K562 (cell line): ENCODE results near the gene RSPH1. TPM values are rescaled to one million over a fixed set of nuclear protein-coding genes. Genes with fewer than 3 reads are reported as not detected.

Experiments
- ATAC-seq: fragments of 200-7000 bp; cut with Tn5 transposase; 3 replicates; pipeline ENCODE4 v1.9.1; 2020; ENCODE audit warnings: moderate library complexity
- BruUV-seq: library from RNA; stranded (reverse); fragments of 400-500 nt; replicated peaks from 2 replicates; lab custom pipeline; 2021; lab: Mats Ljungman, UMichigan
- CTCF ChIA-PET: fragments of 300-600 bp; formaldehyde crosslinking; extraction: SDS; loops from one replicate; lab custom pipeline; 2021; ENCODE audit warnings: low intra/inter-chr PET ratio; lab: Yijun Ruan, JAX
- POLR2A ChIA-PET: fragments of 300-600, 350-650 bp; sonication (Branson Sonifier 250); formaldehyde crosslinking; extraction: SDS; loops from one replicate; lab custom pipeline; 2021; ENCODE audit warnings: antibody characterized with exemption, inconsistent platforms; lab: Yijun Ruan, JAX
- DNase-seq, 4 experiments: peaks; one replicate each; pipeline versions ENCODE4 v3.0.0 to v3.0.0-alpha.2; 2011 to 2018; ENCODE audit warnings: low spot score in 3 of 4, mixed read lengths in 3 of 4; ENCODE audit errors: extremely low read depth in 1 of 4
- FAIRE-seq: peaks from 2 replicates; lab custom pipeline; 2011; peaks lifted over from hg19 to GRCh38; lab: Jason Lieb, UNC
- H2AFZ ChIP-seq: 2 replicates; pipeline ENCODE4 v1.6.0; 2011; ENCODE audit warnings: low read depth, low read length, control low read depth, inconsistent platforms
- H3K27ac ChIP-seq: fragments of 200-600 bp; 3 replicates; pipeline ENCODE4 v1.8.0; 2011; ENCODE audit warnings: low read depth, mild to moderate bottlenecking, control low read depth, inconsistent platforms, low read length, moderate library complexity, mixed read lengths; ENCODE audit errors: extremely low read depth
- H3K27me3 ChIP-seq, 2 experiments: fragments of 300-600 bp in 1 of 2; 2 replicates in 1 of 2; 3 replicates in 1 of 2; pipeline versions ENCODE4 v1.6.0 to v1.8.0; 2011; ENCODE audit warnings: inconsistent platforms in 2 of 2, low read length in 2 of 2, mild to moderate bottlenecking in 1 of 2, mixed read lengths in 1 of 2, moderate library complexity in 1 of 2; ENCODE audit not compliant: control insufficient read depth in 2 of 2, insufficient read depth in 2 of 2
- H3K36me3 ChIP-seq: fragments of 300-600 bp; 3 replicates; pipeline ENCODE4 v1.8.0; 2011; ENCODE audit warnings: mild to moderate bottlenecking, low read length, inconsistent platforms; ENCODE audit not compliant: control insufficient read depth, insufficient read depth
- H3K4me1 ChIP-seq, 2 experiments: fragments of 200-600 bp in 1 of 2; replicated peaks in 1 of 2; 2 replicates in 1 of 2; 3 replicates in 1 of 2; pipeline versions ENCODE4 v1.5.1 to v1.8.0; 2011; ENCODE audit warnings: inconsistent platforms in 2 of 2, low read length in 2 of 2, mild to moderate bottlenecking in 1 of 2, mixed read lengths in 1 of 2, moderate library complexity in 1 of 2; ENCODE audit not compliant: control insufficient read depth in 2 of 2, insufficient read depth in 2 of 2
- H3K4me2 ChIP-seq: 2 replicates; pipeline ENCODE4 v1.6.1; 2011; ENCODE audit warnings: low read length, control low read depth, inconsistent platforms, mixed read lengths; ENCODE audit not compliant: insufficient read depth
- H3K4me3 ChIP-seq: fragments of 200-600 bp; sonication (generic), shearing (Covaris generic); 2 replicates; pipeline ENCODE4 v1.5.1; 2016; ENCODE audit warnings: control low read depth, inconsistent platforms
- H3K79me2 ChIP-seq: fragments of 200-600 bp; 3 replicates; pipeline ENCODE4 v1.8.0; 2011; ENCODE audit warnings: low read length, inconsistent platforms; ENCODE audit not compliant: control insufficient read depth, insufficient read depth
- H3K9ac ChIP-seq, 2 experiments: 2 replicates each; pipeline versions ENCODE4 v1.6.0 to v1.6.1; 2011; ENCODE audit warnings: low read depth in 2 of 2, low read length in 2 of 2, control low read depth in 1 of 2, inconsistent platforms in 1 of 2, mild to moderate bottlenecking in 1 of 2, mixed read lengths in 1 of 2; ENCODE audit not compliant: insufficient read depth in 1 of 2
- H3K9me1 ChIP-seq: one replicate; pipeline ENCODE4 v1.6.0; 2011; ENCODE audit warnings: inconsistent platforms, mild to moderate bottlenecking, low read length, moderate library complexity; ENCODE audit not compliant: control insufficient read depth, insufficient read depth
- H3K9me3 ChIP-seq: replicated peaks from 2 replicates; pipeline ENCODE4 v1.5.1; 2011; ENCODE audit warnings: low read depth, low read length, inconsistent platforms; ENCODE audit not compliant: control insufficient read depth, insufficient read depth
- H4K20me1 ChIP-seq: replicated peaks from 2 replicates; pipeline ENCODE4 v1.6.1; 2011; ENCODE audit warnings: low read length, inconsistent platforms, mixed read lengths; ENCODE audit not compliant: control insufficient read depth, insufficient read depth
- EHMT2 ChIP-seq: fragments of 450-650 bp; IDR thresholded peaks from 2 replicates; pipeline ENCODE4 v1.6.1; 2018; ENCODE audit warnings: antibody characterized with exemption
- HOXB6 ChIP-seq: fragments of 250-450 bp; sonication (Bioruptor Pico); IDR thresholded peaks from 2 replicates; pipeline ENCODE4 v1.5.1; 2022; ENCODE audit warnings: mild to moderate bottlenecking, borderline replicate concordance
- MIER1 ChIP-seq: fragments of 450-650 bp; IDR thresholded peaks from 2 replicates; pipeline ENCODE4 v1.6.1; 2016; ENCODE audit warnings: antibody characterized with exemption, mild to moderate bottlenecking, low read depth
- XRCC3 ChIP-seq: fragments of 450-650 bp; IDR thresholded peaks from 2 replicates; pipeline ENCODE4 v1.6.1; 2017; ENCODE audit warnings: mild to moderate bottlenecking, moderate library complexity
- ZNF79 ChIP-seq: fragments of 250-450 bp; sonication (Bioruptor Pico); IDR thresholded peaks from 2 replicates; pipeline ENCODE4 v1.4.0; 2020; ENCODE audit warnings: low read depth, mild to moderate bottlenecking, moderate library complexity
- WGBS: fragments of 100-300 bp; shearing (Covaris generic); methylation state at CpG from one replicate; pipeline ENCODE4 v1.1.6; 2016; ENCODE audit warnings: low coverage, mixed read lengths; ENCODE audit not compliant: insufficient coverage; ENCODE audit errors: missing lambda C conversion rate; 5-methylcytosine and 5-hydroxymethylcytosine counted together
- in situ Hi-C: fragments of 300-500 bp; cut with MboI; formaldehyde crosslinking; loops from 4 replicates; pipeline ENCODE4 v1.15.0; 2018; ENCODE audit warnings: inconsistent platforms, mixed read lengths
- intact Hi-C: fragments of 100-400 bp; cut with micrococcal nuclease; formaldehyde crosslinking; loops from 2 replicates; pipeline ENCODE4 v1.14.2; 2022
- polyA plus RNA-seq, 8 experiments: library from polyadenylated mRNA; depleted of rRNA in 4 of 8; stranded (reverse) in 5 of 8; unstranded in 3 of 8; fragments of >200 nt; fragmentation: Nextera tagmentation in 2 of 8; fragmentation: Illumina TruSeq in 1 of 8; extraction: Ambion mirVana in 2 of 8; extraction: Trizol in 1 of 8; gene quantifications; 2 replicates each; pipeline versions ENCODE4 v1.2.1 to v1.2.3, GENCODE V29; 2011 to 2014; ENCODE audit warnings: inconsistent platforms in 1 of 8, missing spikeins in 1 of 8
- total RNA-seq, 7 experiments: library from RNA; depleted of rRNA in 6 of 7; stranded (reverse); fragments of >200 nt in 6 of 7; fragmentation: Illumina TruSeq in 2 of 7; extraction: Trizol in 2 of 7; gene quantifications; 2 replicates each; pipeline versions ENCODE4 v1.2.1 to v1.2.3, GENCODE V29; 2011 to 2021; ENCODE audit warnings: low replicate concordance in 1 of 7
- TF ChIP-seq, protein P1 (sequence below), 2 experiments: fragments of 450-650 bp; formaldehyde crosslinking in 1 of 2; IDR thresholded peaks; 2 replicates each; pipeline versions ENCODE4 v1.4.0 to v1.6.1; 2014 to 2020; ENCODE audit warnings: mild to moderate bottlenecking in 2 of 2, borderline replicate concordance in 1 of 2, low read depth in 1 of 2

The RSPH1 gene
- total and polyA plus RNA-seq, 9 of the 15 experiments (the other 6 are each of a cell fraction or from before 2014, with no cell fraction given): 0.17 TPM; not detected in 8

DNA sequence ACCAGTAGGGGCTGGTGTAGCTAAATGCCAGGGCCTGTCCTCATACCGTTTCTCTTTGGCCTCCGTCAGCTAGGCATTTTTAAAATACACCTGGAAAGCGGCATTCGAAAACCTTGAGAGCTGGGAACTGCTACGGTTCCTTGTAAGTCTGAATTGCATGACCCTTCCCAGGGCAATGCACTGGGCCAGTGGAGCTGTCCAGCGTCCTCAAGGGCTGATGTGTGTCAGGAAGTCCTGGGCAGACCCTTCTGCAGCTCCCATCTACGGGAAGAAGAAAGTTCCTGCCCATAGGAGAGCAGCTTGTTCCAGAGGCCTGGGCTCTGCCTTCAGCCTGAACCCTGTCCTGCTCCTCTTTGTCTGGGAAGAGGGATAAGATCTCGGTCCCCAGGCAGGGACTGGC lies 58.2 kb downstream of the RSPH1 start:
- Histone ChIP-seq H3K9me1 (no peaks in the 10 kb centered on the region), H3K4me2 (no peak overlapping the region), H4K20me1 (no peaks in the 10 kb centered on the region; the same call in 1 of the 2 replicates), H3K9me3 (no peaks in the 10 kb centered on the region), H3K4me3 (no peak overlapping the region), H3K4me1 (peaks cover 7 to 13% of the 10 kb centered on the region in 2 experiments; a peak in 3 of 5 replicates), H3K9ac (no peak overlapping the region), H3K27ac (no peak overlapping the region), H3K36me3 (no peaks in the 10 kb centered on the region), H3K27me3 (peaks cover 0 to 4% of the 10 kb centered on the region in 2 experiments; a peak in 2 of 5 replicates), H3K79me2 (no peaks in the 10 kb centered on the region), H2AFZ (no peak overlapping the region)
- WGBS: 20% methylated on average over 8 of the region's 8 CpGs
- DNase-seq (no peak), ATAC-seq (peak; percentile 44; the same call in 1 of the 3 replicates), FAIRE-seq (peak; percentile 15)
- in situ Hi-C loops (no loop called here), intact Hi-C loops (no loop called here)
- no TSS peak for BruUV-seq
- ChIA-PET POLR2A (interaction anchor here (0.5 to 1.1 kb wide), 2 partner anchors 61 to 148 kb away, joined by 3 read pairs; no protein-coding TSS in a partner anchor), CTCF (no interaction called here)
- TF ChIP-seq ZNF79 (no peak), XRCC3 (no peak), MIER1 (peak; percentile 88), EHMT2 (peak; percentile 95), HOXB6 (no peak)
- TF ChIP-seq, protein P1, sequence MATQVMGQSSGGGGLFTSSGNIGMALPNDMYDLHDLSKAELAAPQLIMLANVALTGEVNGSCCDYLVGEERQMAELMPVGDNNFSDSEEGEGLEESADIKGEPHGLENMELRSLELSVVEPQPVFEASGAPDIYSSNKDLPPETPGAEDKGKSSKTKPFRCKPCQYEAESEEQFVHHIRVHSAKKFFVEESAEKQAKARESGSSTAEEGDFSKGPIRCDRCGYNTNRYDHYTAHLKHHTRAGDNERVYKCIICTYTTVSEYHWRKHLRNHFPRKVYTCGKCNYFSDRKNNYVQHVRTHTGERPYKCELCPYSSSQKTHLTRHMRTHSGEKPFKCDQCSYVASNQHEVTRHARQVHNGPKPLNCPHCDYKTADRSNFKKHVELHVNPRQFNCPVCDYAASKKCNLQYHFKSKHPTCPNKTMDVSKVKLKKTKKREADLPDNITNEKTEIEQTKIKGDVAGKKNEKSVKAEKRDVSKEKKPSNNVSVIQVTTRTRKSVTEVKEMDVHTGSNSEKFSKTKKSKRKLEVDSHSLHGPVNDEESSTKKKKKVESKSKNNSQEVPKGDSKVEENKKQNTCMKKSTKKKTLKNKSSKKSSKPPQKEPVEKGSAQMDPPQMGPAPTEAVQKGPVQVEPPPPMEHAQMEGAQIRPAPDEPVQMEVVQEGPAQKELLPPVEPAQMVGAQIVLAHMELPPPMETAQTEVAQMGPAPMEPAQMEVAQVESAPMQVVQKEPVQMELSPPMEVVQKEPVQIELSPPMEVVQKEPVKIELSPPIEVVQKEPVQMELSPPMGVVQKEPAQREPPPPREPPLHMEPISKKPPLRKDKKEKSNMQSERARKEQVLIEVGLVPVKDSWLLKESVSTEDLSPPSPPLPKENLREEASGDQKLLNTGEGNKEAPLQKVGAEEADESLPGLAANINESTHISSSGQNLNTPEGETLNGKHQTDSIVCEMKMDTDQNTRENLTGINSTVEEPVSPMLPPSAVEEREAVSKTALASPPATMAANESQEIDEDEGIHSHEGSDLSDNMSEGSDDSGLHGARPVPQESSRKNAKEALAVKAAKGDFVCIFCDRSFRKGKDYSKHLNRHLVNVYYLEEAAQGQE (IDR thresholded peaks at IDR 0.05; ENCODE audit: borderline replicate concordance): peak; percentile 98
- TF ChIP-seq, protein P1 (CRISPR knock-in tag; IDR thresholded peaks at IDR 0.05; ENCODE audit: low read depth): peak; percentile 88
